HG03558 (cell line): ENCODE data around the gene MSH3.
"Not testable (repeated sequence)": the region's sequence is repeated elsewhere in the genome, so short reads cannot be mapped to it uniquely, and the experiment has no call there.

Experiments used
- ATAC-seq: cut with Tn5 transposase; IDR thresholded peaks from one replicate; pipeline ENCODE4 v1.9.1; 2021; ENCODE audit warnings: moderate number of reproducible peaks; ENCODE audit not compliant: unreplicated experiment; ENCODE audit errors: extremely low read depth

MSH3 gene

DNA sequence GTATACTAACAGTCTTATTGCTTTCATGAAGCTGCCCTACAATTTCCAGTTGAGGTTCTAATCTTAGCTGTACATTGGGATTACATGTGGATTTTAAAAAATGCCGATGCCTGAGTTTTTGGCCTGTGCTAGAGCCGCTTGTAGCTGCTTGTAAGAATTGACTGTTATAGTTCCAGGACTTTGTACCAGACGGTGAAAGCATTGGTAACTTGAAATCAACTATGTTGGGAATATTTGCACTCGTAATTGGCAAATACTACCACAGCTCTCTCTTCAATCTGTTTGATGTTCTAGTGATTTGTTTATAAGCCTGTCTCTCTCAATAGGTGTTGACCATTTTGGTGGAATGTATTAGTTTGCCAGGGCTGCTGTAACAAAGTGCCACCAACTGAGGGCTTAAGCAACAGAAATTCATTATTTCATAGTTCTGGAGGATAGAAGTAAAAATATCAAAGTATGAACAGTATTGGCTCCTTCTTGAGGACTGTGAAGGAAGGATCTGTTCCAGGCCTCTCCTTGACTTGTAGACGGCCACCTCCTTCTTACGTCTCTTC, 50.8 kb downstream of the MSH3 start:
- ATAC-seq: no peak

DNA sequence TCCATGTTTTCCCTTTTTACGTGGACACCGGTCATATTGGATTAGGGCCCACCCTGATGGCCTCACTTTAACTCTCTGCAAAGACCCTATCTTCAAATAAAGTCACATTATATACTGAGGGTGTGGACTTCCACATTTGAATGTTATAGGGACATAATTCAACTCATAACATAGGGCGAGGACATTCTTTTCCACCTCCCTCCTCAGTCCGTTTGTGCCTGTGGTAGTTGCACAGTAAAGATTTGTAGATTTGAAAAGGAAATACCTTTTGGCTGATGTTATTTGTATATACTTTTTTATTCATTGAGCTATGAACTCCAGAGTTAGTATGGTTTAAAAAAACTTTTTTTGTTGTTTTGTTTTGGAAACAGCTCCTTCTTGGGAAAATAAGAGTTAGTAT, 51.3 kb downstream of the MSH3 start:
- no peak for ATAC-seq

DNA sequence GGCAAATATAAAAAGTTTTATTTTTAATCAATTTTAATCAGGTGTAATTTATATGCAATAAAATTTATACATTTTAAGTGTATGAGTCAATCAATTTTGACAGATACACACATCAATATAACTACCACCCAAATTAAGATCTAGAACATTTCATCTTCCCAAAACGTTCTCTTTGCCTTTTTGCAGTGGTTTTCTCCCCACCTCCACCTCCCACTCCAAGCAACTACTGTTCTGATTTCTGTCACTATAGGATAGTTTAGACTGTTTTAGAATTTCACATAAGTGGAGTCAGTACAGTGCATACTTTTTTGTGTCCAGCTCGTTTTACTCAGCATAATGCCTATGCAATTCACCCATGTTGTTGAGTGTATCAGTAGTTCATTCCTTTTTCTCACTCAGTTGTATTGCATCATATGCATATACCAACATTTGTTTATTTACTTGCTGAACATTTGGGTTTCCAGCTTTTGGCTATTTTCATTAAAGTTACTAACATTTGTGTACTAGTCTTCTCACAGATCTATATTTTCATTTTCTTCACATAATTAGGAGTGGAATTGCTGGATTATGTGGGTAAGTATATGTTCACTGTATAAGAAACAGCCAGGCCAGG, 52.5 kb downstream of the MSH3 start:
- no peak for ATAC-seq

DNA sequence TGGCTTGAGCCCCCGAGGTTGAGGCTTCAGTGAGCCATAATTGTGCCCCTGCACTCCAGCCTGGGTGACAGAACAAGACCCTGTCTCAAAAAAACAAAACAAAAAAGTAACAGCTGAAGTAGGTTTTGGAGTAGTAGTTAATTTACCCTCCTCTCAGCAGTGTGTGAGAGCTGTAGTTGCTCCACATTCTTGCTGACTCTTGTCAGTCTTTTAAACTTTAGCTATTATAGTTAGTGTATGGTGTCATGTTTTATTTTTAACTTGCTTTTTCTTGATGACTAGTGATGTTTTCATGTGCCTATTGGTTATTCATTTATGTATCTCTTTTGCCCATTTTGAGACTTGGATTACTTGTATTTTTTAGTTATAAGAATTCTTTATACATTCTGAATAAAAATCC, 53.2 kb downstream of the MSH3 start:
- ATAC-seq: no peak

DNA sequence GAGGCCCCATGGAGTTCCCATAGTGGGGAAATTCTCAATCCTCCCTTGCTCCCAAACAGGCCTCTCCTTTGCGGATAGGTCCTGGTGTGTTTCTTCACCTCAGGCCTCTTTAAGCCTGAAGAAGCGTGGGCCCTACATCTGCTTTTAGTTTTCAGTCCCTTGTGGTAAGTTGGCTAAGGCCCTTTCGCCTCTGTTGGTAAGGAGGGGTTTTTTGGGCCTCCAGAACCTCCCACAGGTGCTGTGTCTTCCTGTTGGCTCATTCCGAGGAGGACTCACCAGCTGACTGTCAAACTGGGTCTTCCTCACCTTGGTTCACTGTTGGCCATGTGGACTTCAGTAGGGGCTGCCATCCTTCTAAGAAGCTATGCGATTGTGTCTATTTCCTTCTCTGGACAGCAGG, 56.8 kb downstream of the MSH3 start:
- no peak for ATAC-seq

DNA sequence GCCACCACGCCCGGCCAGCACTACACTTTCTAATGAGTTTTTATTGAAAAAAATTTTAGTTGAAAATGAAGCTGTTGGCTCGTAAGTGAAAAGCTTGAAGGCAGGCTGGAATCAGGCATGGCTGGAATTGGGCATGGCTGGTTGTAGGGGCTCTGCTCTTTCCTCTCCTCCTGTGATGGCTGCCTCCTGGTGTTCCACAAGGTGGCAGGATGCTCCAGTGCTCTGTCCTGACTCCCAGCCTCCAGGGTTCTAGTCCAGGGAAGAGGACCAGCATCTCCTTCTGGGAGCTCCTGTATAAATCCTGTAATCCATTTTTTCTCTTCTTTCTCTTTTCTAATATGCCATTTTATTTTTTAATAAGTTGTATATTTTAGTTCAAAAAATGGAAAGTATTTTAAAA, 57.5 kb downstream of the MSH3 start:
- no peak for ATAC-seq

DNA sequence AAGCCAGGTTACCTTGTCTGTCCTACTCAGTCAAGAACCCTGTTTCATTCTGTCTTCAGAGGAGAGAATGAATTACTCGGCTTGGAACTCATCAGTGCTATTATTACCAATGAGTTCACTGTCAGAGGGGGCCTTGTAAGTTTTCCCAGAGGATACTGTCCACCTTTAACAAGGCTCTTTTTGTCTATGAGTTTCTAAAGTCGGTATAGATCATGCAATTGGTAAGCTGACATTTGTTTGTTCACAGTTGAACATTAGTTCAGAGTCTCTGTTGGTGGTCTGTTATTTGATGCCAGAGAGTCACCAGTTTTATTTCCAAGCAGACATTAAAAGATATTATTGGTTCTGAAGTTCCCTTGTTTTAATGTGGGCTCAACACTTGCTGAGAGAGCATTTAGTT, 58.5 kb downstream of the MSH3 start:
- no peak for ATAC-seq

DNA sequence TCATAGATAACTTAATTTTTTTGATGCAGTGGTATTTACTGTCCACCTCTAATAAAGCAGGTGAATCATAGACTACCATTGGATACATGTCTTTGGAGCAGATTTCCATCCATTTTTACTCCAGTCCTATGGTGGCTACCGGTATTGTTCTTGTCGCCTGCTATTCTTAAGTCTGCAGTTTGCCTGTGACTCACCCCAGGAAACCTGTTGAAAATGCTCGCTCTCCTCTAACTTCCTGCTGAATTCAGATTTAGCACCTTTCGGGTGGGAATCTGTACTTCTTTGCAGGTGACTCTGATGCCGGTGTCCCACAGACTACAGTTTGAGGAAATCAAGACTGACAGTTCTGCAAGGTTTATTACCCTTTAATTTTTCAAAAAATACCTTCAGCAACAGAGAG, 59.2 kb downstream of the MSH3 start:
- no peak for ATAC-seq

DNA sequence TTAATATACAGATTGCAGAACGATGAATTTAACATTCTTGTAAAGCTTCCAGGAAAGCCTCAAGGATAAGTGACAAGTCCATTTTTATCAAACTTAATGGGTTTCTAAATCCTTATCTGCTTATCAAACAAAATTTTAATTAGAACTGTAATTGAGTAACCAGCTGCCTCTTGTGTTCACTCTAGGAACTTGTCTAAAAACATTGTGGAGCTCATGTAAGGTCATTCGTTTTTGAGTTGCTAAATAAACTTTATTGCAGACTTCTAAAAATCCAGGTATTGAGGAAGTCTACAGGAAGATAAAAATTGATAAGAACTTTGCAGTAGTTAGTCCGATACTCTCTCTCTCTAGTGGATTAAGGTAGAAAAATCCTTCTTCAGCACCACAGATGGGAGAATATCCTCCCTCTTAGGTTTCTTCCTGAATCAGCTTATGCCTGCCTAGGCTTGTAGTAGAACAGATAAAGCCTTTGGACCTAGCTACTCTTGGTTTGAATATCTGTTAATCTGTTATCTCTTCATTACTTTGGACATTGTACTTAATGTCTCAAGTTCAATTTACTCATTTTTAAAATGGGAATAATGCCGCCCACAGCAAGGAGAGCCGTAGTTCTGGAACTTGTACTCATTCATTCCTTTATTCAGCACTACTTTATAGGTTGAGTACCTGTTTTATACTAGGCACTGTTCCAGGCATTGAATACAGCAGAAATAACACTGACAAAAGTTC, 60.3 kb downstream of the MSH3 start:
- ATAC-seq: no peak

DNA sequence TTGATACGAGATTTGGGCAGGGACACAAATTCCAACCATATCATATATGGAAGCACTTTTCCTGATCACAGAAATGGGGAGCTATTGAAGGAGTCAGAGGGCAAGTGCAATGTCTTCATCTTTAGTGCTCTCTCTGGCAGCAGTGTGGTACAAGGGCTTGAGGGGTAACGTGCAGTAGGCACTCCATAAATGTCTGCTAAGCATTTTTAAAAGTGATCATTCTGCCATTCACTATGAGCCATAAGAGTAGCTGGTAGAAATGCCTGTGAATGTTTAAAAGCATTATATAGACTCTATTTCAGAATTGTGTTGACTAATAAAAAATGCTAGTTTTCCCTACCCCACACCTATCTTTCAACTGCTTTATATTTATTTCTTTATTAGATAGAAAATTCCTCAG, 61.4 kb downstream of the MSH3 start:
- ATAC-seq: no peak

DNA sequence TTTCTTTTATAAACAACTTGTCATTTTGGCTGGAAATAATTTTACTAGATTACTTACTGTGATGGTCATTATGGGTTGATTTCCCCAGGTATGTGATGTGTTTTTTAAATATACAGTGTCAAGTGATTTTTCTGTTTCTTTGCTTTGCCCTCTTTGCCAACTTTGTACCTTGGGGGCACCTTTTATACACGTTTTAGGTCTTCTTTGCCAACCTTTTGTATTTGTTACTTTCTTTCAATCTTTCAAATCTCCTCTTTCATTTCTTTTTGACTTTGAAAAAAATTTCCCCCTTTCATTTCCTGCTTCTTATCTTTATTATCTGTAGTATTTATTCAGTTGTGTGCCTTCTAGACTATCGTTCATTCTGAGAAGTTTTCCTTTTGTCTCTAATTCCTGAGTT, 65.7 kb downstream of the MSH3 start:
- no peak for ATAC-seq

DNA sequence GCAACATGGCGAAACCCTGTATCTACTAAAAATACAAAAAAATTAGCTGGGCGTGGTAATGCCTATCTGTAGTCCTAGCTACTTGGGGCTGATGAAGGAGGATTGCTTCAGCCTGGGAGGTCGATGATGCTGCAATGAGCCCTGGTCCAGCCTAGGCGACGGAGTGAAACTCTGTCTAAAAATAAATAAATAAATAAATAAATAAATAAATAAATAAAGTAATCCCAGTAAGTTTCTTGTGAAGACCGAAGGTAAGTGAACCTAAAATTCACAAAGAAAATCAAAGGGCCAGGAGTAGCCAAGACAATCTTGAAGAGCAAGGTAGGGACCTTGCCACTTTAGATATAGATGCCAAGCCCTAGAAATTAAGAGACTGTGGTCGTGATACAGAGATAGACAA, 68.5 kb downstream of the MSH3 start:
- no peak for ATAC-seq

DNA sequence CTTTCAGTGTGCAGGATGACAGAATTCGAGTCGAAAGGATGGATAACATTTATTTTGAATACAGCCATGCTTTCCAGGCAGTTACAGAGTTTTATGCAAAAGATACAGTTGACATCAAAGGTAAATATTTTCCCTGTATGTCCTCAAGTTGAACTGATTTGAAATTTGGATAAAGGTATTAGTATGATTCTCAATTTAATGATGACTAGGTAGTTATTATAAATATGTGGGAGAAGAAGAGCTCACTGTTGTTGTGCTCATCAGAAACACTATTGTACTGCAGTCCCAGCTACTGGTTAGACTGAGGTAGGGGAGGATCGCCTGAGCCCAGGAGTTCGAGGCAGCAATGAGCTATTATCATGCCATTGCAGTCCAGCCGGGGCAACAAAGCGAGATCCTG, 71.0 kb downstream of the MSH3 start:
- ATAC-seq: no peak

DNA sequence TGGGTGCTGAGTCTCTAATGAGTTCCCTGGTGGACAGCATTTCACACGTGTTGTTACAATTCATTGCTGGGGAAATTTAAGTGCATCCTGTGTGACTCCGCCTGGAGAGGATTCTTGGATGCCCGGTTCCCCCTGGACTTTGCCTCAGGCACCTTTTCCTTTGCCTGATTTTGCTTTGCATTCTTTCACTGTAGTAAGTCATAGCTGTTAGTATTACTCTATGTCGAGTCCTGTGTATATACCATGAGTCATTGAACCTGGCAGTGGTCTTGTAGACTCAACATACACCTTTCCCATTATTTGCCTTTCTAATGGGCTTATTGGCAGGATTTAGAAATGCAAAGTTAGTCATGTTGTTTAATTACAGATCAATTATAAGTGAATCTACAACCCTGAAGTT, 82.3 kb downstream of the MSH3 start:
- ATAC-seq: no peak

DNA sequence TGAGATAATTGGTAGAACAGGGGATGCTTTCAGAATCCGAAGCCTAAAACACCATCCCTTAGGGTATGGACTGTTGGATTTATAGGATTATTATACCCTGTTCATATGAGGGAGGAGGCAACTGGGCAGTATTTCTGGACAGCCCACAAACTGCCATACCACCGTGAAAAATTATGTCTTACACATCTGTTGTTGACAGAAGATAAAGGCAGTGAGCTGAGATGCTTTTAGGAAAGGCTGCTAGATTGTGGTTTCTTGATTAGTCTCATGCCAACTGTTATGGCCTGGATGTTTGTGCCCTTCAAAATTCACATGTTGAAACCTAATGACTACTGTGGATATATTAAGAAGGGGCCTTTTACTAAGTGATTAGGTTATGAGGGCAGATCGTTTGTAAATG, 84.0 kb downstream of the MSH3 start:
- ATAC-seq: no peak

DNA sequence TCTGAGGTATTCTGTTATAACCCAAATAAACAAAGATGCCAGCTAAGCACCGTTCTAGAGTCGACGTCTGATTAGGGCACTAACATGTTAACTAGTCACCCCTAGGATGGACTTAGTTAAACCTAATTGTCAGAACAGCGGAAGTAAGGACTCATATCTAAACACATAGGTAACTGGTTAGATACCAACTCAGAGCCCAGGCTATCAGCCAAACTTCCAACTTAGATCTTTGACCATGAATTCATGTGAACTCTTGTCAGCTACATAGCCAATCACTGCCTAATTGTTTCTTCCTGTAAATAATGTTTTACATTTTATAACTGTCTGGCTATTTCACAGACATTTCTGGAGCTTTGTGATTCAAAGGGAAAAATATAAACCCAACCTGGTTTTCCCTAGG, 84.6 kb downstream of the MSH3 start:
- ATAC-seq: no peak

DNA sequence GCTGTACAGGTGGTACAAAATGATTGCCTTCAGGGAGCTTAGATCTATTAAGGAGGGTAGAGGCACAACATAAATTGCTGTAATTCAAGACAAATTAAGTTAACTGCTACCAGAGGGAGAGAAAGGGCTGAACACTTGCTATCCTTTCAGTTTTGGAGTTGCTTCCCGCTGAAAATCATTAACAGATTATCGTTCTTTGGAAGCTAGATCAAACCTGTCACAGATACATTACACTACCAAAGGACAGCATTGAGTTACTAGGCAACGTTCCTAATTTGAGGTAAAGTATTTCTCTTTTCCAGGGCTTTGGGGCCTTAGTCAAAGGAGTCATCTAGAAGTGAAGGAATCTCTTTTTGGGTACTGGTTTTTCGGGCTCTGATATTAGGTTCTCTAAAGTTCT, 85.0 kb downstream of the MSH3 start:
- no peak for ATAC-seq

DNA sequence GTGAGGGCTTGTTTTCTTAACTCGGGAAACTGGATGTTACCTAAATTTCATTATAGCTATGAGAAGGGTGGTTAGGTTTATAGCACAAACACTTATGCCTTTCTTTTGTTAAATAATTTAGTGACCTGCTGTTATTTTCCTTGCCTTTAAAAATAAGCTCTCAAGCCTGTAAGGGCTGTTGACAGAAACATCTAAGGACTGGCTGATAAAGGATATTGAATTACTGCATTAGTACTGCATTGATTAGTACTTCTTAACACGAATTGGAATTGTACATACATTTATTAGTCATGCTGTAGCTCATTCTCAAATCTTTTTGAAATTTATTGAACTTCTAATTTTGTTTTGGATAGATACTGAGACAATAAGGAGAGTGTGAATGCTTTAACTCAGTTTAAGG, 85.4 kb downstream of the MSH3 start:
- no peak for ATAC-seq

DNA sequence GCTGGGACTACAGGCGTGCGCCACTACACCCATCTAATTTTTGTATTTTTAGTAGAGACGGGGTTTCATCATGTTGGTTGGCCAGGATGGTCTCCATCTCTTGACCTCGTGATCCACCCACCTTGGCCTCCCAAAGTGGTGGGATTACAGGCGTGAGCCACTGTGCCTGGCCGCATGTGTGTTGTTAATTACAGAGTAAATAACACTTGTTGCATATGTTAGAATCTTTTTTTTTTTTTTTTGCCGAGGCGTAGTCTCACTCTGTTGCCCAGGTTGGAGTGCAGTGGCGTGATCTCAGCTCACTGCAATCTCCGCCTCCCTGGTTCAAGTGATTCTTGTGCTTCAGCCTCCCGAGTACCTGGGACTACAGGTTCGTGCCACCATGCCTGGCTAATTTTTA, 86.0 kb downstream of the MSH3 start:
- not testable (repeated sequence) for ATAC-seq

DNA sequence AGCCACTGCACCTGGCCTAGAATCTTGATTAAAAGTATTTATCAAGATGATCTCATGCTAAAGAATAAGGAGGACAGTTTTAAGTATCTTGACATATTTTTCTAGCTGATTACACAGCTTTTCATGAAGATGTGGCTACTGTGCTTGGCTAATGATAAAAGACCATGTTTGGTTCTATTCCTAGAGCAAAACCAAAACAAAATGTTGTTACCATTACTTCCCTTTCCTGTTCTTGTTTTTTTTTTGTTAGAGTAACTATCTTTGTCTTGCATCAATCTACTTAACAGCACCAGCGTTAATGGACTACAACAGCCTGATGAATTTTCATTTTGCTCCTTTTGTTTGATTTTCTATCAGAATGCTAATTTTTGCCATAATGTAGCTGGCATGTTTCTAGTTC, 86.5 kb downstream of the MSH3 start:
- ATAC-seq: no peak

DNA sequence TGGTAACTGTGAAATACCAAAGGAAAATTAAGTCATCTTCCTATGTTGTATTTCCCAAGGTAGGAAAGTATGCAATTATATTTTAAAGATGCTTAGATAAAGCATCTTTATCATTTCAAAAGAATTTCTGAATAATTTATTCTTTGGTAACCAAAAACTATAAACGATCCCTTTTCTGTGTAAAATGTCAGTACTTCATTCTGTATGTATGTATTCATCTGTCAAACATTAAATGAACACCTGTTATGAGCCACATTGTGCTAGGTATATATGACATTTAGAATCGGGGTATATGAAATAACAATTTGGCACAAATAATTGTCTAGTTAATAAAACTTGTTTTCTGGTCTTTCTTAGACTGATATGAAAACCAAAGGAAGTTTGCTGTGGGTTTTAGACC, 89.7 kb downstream of the MSH3 start:
- ATAC-seq: no peak

DNA sequence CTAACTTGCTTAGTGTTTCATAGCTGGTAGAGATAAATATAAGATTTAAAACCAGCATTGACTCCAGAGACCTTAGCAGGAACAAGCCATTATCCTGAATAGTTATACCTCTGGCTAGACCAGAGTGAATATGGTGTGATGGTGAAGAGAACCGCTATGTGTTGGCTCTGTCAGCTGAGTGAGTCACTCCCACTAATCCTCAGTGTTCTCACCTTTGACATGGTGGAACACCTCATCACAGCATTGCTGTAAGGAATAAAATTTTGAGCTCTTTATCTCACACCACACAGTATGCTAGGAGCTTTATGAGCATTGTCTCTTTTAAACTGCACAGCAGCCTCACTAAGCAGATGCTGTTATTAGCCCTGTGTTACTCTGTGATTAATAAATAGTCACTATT, 91.0 kb downstream of the MSH3 start:
- no peak for ATAC-seq
